NCI-H2171 (cell line): ENCODE measurements around the gene NR2E1.
A peak's percentile ranks its signal among the peaks of the same experiment; 100 is the strongest.

Experiments used
- DNase-seq: peaks from one replicate; lab custom pipeline; 2025; lab: John Stamatoyannopoulos, UW

NR2E1 gene

DNA sequence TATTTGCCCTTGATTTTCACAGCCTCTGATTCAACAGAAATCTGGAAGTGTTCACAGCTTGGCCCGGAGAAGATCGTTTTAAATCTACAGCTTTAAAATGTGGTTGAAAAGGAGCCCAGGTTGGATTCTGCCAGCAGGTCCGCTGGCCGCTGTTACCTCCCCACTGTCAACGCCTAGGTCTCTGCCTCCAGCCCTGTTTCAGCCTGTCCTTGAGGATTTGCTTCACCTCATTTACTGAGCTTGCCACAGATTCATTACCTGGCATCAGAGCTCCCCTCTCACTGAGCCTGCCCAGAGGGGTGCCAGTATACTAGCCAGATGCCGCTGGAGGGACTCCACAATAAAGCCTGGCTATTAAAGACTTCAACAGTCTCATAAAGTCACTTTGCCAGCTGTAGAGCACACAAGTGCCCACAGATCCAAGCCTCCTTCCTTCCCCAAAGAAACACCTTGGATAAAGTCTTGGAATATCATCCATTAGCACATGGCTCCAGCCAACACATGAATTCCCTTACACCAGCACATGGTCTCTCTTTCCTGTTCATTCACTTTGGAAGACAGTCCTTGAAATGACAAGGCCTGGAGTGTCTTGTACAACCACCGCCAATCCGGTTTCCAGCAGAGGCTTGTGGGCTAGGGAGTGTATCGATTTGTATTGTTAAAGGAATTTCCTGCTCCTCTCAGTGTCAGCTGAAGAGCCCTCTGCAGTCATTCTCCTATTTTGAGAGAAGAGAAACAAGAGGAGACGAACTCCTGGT, 9.5 kb upstream of the NR2E1 start:
- DNase-seq = peak; percentile 50

DNA sequence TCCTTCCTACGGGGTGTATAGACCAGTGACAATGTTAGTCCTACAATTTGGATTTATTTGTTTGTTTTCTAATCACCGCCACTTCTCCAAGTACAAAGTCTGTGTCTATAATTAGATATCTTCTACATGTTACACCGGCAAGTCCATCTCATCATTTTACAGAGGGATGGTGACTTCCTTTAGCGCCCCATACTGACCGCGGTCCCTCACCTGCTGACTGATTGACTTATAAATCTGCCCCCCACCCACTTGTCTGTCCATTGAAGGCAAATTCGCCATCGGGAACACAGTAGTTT, 8.9 kb upstream of the NR2E1 start:
- DNase-seq = no peak

DNA sequence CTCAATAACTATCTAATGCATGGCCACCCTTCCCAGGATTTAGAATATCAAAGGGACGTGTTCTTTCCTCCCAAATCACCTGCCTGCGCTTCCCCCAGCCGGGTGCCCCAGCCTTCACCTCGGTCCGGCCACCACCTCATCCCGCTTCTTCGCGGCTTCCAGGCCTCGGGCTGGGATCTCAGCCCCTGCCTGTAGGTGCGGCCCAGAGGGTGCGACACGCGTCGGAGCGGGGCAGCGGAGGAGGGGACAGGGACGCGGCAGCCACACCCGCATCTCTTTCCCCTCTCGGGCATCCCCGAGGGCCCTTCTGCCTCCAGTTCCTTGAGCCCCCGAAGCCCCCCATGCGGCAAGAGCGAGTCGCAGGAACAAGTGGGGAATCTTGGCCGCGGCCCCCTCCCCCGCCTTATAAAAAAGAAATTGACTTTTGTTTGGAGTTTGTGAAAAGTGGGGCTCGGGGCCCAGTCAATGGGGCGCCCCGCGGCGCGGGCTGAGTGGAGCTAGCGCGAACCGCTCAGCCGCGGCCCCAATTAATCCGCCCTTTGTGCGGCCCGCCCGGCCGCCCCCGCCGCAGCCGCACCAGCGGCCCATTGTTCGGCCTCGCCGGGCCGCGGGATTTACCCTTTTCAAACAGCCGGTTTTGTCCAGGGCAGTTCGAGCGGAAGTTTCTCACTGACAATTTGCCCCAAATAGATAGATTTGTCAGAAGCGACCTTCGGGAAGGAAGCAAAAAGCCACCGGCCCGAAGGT, 8.4 kb upstream of the NR2E1 start:
- DNase-seq = no peak

DNA sequence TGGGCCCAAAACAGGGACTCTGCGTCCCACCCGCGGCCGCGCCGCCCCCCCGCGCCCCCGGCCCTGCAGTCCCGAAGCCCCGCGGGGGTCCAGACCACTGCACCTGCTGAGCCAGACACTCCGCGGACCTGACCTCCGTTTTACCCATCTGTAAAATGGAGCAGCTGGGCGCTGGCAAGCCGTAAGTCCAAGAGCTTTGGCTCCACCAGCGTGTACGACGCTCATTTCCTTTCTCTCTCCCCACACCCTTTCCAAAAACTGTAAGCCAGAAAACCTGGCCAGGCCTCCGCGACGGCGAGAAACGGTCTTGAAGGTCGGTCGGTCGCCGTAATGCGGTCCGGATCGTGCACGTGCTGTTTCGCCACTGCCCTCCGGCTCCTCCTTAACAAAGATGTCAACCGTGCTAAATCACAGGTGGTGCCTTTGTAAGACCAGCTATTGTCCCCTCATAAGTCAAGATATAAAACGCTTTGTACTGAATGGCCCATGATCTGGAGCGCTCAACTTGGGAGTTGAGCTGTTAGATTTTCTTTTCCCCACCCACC, 7.8 kb upstream of the NR2E1 start:
- no peak for DNase-seq

DNA sequence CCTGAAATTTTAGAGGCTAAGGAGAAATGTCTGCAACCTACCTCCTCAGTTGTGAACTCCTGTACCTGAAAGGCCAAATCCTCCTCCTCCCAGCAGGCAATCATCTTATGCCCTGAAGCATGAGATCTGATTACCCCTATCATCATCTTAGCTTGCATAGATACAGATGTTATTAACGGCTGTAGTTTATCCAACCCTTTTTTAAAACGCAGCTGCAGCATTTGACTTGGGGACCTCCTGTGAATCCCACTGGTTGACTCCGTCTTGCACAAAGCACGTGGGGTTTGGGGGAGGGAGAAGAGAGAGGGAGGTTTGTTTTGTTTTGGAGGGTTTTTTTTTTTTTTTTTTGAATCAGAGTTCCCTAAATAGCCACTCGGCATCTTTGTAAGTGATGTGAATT, 5.8 kb upstream of the NR2E1 start:
- DNase-seq = no peak

DNA sequence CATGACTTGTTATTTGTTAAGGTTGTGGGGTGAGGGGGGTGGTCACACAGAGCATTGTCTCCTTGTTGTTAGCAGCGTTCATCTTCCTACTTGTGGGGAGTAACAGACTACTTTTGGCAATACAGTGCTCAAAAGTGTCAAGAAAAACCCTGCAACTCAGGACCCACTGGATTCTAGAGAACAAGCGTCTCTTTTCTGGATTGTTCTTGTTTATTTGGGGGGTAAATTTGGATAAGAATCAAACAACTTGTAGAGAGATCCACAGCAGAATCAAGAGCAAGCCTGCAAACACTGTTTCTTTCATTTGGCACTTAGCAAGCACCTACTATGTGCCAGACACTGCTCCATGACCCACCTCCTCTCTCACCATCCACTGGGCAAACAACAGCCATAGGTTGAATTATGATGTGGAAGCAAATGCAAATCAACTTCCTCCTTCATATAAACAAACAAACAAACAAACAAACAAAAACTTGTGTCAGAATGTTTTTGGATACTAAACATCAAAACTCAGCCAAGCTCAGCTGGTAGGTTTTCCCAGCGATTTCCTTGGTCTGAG, 4.0 kb upstream of the NR2E1 start:
- DNase-seq = no peak

DNA sequence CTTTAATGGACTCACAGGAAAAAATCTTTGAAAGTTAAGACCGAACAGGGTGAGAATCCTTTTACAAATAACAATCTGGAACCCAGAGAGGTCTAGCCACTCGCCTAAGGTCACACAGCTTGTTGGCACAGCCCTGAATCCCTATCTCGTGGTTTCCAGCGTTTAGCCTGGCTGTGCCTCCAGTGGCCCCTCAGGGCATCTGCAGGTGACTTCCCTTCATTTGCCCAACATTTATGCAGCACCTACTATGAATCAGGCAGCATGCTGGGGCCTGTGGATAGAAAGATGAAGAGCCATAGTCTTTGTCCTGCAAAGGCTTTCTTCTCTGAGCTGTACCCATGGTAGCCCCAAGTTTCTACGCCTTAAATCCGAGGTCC, 2.6 kb upstream of the NR2E1 start:
- no peak for DNase-seq

DNA sequence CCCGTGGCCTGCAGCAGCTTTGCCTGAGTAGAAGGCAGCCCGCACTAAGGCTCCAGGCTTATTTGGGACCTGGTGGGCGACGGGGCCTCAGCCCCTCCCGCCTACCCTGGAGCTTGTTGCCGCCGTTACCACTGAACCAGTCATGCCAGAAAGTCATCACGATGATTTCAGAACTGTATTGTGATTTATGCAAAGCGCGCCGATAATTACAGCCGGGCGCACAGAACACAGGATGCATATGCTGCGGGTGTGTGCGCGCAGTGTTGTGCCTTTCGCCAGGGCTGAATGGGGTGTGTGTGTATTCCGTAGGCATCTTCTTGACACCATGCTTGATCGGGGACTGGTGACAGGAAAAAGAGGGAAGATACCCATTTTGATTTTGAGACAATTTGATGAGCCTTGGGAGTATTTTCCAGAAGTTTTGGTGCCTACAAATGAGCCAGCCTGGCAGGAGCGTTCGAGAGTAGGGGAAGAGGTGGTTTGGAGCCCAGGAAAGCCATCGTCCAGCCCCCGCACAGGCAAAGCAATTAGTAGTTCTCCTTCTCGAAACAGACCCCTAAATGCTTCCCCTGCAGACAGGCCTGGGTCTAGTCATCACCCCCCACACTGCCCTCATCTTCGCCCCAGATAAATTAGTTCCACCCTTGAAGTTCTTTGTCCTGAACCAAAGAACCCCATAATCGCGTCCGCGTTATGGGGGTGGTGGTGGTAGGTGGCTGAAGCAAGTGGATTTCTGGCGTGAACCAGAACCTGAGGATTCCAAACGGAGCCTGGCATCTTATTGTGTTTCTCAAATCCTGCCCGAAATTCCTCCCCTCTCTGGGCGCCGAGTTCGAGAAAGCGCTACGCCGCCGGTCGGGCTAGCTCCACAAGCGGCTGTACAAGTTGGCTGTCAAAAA, 1.9 kb upstream of the NR2E1 start:
- no peak for DNase-seq

DNA sequence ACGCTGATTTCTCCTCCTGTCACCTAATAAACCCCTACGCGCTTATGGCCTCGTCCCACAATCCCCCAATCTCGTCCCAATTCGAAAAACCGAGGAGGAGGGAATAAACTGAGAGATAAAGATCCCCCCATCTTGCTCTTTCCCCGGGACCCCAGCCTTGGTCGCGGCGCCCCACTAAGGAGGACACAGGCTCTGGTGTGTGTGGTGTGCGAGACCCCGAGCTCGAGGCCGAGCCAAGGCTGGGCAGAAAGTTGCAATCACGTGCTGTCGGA, 1.3 kb upstream of the NR2E1 start:
- no peak for DNase-seq

DNA sequence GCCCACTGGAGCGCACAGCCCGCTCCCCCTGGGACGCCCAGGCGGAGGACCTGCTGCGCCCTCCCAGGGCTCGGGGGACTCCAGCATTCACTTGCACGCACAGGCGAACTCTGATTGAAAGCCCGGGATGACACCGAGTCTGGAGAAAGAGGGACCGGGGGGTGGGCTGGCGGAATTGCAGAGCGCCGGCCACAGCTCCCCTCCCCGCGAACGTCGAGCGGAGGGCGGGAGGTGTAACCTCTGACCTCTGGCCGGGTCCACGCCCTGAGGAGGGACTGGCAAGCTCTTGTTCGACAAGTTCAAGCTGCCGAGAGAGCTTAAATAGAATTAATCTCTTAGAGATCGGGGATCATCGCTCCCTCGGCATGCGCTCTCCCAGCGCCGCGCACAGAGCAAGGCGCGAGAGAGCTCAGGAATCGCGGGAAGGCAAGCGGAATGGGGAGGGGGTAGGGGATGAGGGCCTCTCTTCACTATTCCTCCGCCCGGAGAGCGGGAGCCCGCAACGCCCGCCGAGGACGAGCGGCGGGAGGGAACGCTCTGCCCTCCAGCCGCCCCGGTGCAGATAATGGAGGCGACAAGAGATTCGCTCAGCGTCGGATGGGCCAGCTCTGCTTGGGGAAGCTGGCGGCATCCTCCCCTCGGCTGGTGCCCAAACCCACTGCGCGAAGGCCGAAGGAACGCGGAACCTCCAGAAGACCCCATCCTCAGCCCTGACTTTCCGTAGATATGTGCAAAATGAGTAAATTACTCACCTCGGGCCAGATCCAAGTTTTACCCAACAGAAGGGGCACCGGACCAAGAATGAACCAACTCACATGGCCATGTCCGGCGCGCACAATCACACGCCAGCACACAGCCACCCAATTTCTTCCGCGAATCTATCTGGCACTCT, 761 bp upstream of the NR2E1 start:
- DNase-seq = no peak

DNA sequence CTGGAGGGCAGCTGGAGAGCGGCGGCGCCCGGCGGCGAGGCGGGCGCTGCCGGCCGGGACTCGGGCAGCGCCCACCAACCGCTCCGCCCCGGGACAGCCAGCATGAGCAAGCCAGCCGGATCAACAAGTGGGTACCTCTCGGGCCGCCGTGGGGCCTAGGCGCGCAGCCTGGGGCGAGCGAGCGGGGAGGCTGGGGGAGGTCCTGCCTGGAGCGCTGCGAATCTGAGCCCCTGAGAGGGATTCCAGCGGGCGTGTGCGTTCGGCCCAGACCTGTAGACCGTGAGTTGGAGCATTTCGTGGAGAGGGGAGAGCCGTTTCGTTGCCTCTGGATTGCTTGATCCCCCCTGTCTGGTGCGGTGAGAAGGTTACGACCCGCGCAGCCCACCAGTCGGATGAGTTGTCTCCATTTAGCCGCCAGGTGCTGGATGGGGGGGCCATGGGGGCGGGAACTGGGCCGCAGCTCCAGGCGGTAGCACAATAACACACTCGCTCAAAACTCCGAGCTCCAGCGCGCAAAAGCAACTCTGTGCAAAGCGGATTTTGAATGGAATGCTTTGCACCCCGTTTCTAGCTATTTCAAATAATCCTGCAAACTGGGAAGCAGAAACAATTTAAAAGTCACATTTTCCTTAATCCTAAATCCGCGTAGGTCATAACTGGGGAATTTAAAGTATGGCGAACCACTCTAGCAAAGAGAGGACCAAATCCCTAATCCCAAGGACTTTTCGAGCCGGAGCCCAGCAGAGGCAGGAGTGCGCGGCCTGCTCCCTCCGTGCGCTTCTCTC, 1.0 kb downstream of the NR2E1 start:
- DNase-seq = no peak

DNA sequence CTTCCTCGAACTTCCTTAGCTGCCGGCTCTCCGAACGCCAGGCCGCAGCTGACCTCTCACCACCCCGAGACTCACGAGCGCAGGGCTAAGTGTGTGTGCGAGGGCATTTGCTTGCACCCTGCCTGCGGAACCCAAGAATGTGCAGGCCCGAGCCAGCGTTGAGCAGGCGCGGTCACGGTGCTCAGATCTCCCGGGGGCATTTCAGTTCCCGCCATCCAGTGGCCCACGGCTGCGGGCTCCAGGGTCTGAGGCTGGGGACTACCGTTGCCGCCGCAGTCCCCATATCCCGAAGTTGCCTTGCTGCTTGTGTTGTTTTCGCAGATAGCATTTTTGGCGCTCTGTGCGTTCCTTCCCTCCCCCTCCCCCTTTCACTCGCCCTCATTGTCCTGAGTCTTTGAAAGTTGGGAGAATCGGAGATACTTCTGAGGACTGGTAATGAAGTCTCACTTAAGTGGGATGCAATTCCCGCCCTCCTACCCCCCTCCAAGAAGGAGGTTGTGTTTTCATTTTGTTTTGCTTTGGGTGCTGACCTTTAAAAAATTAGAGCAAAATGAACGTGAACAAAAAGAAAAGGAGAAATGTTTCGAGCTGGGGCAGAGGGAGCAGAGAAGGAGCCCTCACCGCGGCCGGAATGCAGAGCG, 1.7 kb downstream of the NR2E1 start:
- DNase-seq = no peak

DNA sequence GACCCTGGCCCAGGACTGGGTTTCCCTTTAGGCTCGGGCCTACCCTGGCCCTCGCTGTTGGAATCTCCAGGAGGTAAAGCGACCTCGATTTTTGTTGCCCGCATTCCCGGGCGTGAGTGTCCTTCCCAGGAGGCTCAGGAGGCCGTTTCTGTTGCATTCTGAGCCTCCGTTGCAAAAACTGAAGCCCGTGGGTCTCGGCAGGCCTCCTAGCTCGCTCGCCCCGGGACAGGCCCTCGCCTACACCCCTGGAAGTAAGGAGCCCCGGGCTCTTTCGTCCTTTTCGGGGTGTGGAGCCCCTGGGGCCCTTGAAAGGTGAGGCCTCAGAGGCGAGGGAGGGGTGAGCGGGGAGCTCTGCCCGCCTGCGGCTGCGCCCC, 2.3 kb downstream of the NR2E1 start:
- no peak for DNase-seq

DNA sequence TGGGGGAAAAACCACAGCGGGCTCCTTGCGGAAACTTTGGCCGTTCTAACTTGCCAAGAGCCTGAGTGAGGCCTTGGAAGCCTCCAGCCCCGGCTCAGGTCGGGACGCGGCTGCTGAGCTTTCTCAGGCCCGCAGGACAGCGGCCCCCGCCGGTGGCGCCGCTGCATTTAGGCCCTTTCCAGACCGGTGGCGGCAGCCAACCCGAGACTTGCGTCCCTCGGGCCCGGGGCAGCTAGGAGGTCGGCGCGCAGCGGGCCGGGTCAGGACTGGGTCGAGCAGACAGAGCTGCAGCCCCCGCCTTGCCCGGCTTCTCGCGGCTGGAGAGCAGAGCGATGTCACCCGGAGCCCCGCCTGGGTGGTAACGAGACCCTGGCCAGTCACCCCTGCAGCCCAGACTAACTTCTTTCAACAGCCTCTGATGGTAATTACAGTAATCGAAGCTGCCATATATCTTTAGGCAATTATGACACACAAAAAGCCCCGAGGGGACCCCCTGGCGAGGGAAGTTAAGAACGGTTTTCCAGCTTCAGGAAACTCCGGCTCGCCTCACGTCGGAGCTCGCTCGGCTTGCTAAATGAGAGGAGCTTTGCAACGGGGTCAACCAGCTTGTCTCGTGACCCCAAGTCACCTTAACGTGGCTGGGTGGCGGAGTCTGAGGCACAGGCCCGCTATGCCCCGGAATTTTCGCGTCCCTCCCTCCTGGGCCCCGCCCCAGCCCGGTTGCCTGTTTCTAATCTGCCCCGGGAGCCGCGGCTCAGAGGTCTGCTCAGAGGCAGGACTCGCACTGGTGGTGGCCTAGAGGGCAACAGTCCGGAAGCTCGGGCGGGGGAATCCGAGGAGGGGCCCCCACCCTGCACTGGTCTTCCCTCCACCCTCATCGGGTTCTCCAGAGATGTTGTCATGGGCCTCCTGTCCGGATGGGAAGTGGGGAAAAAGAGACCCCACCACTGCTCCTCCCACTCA, 3.0 kb downstream of the NR2E1 start:
- no peak for DNase-seq

DNA sequence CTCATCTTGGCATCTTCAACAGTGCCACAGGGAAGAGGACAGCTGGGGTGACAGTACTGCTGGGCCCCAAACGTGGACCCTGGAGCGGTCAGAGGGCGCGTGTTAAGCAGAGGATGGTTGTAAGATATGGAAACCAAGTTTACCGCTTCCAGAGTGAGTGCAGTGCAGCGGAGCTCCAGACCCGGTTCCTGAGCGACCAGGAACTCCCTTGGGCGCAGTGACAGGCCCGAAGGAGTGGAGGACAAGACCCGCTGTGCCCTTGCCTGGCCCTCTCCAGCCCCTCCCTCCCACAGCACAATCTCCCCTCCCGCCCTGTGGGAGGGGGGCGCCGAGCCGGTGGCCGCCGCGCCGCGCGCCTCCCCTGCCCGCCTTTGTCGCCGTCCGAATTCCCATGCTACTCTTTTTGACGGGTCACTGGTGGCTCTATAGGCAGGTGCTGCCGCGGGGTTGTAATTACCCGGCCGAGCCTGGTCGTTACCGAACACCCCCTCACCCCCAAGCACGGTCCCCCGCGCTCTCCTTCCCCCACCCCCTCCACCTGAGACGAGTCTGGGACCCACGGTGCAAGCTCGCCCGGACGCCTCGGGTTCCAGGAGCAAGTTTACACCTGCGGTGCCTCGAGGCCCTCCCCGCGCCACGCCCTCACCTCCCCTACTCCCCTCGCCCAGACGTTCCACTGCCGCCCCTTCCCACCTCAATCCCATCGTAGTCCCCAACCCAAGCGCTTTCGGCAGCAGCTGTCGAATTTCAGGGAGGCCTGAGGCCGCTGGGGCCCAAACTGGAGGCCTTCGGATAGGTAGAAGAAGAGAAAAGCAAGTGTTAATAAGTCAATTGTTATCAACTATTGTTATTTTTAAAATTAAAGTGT, 3.9 kb downstream of the NR2E1 start:
- DNase-seq = no peak

DNA sequence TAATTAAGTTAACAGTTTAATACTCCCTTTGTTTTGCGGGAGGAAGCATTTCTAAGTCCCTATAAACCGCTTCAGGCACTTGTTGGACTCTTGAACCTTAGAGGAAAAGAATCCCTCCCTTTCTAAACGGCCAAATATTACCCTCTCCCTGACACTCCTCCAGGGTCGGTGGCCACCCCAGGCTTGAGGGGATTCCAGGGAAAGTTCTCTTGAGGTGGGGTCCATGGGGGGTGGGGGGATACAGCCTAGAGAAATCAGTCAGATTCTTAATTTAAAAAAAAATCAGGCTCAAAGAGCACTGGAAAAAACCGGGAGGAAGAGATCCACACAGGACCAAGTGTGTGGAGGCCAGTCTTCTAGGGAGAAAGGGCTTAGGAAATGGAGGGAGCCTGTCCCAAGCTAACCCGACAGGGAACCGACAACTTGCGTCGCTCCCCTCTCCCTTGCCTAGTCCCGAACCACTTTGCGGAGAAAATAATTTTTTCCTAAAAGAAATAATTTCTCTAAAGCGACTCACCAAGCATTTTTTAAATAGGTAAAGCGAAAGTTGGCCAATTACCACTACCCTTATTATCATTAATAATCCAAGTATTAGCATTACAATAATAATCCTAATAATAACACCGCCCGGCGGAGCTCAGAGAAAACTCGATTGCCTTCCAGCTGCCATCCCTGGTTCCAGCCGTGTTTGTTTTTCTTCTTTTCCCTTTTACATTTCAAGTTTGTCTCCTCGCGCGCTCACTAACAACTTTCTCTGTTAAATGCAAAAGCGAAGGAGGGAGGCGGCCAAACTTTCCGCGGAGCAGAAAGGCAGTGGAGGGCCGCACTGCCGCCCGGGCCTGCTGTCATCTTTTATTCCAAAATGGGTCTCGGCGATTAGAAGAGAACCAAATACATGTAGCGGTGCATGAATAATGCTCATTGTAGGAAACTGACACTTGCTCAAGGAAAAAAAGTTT, 4.8 kb downstream of the NR2E1 start:
- no peak for DNase-seq
